Cerebellar cortex (tissue), 1 donor: ENCODE results near the gene NUCKS1.

Source experiments
- DNase-seq: peaks from one replicate; pipeline ENCODE4 v3.0.0-alpha.2; 2015; ENCODE audit warnings: low spot score

The NUCKS1 gene, protein sequence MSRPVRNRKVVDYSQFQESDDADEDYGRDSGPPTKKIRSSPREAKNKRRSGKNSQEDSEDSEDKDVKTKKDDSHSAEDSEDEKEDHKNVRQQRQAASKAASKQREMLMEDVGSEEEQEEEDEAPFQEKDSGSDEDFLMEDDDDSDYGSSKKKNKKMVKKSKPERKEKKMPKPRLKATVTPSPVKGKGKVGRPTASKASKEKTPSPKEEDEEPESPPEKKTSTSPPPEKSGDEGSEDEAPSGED

DNA sequence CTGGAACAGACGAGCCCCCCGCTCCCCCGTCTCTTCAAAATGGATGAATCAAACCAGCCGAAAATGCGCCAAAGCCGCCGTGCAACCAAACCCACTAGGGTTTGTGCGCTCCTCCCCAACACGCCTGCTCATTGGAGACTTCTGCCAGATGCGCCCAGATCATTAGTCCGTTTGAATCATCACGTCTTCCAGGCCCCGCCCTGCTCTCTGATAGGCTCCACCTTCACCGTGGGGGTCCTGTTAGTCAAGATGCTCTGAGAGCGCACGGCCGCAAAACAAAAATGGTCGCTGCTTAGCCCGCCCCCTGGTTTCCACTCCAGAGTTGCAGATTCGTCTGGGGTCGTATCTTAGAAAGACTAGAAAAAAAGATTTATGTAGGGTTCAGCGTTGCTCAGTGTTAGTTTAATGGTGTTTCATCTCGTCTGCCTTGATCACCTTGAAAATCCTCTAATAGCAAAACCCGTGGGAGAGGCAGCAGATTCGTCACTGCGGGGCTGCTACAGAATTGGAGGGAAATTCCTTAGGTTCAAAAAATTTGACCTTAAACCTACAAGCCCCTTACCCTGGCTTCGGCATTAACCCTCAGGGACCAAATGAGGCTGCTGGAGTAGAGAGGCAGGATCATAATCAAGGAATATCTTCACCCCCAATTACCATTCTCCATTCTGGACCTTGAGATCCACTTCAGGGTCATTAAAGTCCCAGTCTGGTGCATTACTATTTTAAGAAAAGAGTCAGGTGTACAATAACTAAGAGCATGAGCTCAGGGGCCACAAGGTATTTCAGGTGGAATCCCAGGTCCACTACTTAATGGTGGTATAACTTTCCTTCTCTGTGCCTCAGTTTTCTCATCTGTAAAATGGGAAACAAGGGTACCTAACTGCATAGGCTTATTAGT, at the start of gene NUCKS1:
NUCKS1 (minus strand) TSS at position 45 of the 898 bp plus-strand sequence. CDS start 209 bp downstream, outside the sequence.
- DNase-seq: peak; percentile 99

DNA sequence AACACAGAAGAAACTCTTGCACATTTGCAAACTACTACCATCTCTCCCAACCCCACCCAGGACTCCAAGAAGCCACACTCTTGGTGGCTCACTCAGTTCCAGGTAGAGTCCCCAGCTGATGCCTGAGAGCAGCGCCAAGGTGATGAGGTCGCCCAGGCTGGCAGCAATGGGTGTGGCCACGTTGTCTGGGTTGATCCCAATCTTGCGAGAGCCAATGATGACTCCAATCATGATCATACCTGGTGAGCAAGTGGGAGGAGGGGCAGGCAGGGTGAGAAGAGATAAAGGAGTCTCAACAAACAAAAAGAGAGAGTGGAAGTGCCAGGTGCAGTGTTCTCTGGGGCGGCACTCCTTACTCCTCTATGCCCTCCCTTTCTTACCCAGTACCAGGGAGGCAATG, 48.6 kb upstream of the NUCKS1 start:
- DNase-seq: no peak

DNA sequence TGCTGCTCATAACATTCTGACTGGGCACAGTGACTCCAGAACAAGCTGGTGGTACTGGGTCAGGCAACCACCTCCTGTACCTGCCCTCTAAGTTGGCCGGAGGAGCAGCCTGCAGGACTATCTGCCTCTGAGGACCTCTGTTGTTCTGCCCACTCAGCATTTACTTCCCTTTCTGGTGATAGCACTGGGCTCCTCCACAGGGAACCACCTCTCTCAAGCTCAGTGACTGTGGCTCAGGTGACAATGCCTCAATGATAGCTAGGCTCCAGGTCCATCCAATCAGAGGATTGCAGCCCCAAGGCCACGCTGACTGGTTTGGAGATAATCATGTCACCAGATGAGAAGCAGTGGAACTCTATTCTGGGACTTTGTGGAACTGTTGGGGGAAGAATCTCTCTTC, 47.2 kb upstream of the NUCKS1 start:
- DNase-seq: no peak

DNA sequence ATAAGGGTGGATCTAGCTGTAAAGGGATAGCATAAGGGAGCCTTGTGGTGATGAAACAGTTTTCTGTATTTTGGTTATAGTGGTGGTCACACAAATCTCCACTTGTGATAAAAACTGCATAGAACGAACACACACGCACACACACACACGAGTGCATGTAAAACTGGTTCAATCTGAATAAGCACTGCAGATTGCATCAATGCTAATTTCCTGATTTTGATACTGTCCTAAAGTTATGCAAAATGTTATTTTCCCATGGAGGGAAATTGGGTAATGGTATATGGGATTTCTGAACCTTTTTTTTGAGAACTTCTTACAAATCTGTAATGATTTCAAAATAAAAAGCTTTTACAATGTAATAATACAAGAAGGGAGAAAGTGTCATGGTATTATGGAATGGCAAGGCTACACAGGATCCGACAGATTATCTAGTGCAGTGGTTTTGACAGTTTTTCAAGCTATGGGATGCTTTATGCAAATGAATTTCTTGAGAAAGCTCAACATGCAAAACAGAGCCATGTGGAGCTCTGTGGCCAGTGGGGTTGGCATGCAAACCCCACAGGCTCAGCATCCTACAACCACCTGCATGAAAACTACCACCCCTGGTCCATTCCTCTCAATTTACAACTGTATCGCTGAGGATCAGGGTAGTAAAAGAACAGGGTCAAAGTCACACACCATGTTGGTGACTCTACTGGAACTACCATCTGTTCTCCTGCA, 44.2 kb upstream of the NUCKS1 start:
- no peak for DNase-seq

DNA sequence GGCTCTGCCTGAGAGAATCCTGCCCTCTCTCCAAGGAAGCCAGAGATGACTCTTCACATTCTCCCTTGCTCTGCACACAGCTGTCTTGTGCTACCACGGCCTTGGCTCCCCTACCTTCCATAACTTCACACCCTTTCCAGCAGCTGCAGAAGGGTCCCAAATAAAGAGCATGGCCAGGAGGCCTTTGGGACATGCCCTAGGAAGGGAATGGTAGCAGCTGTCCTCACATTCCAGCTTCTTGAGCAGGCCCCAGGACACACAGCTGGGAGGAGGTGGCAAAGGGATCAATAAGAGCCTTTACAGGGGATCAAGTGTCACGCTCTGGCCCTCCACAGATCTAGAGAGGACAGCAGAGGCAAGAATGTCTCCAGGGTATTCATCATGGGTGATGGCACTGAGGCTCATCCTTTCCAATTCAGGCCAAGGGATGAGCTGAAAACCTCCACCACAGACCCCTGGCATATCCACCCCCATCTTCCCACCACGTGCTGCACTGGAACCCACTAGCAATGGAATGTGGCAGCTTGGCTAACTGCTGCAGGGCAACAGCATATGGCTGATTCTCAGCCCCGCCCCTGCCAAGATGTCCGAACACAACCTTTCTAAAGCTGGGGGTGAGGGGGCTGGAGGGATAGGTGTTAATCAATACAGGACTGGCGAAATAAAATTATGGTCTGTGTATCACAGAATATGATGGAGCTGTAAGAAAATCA, 43.1 kb upstream of the NUCKS1 start:
- DNase-seq: no peak

DNA sequence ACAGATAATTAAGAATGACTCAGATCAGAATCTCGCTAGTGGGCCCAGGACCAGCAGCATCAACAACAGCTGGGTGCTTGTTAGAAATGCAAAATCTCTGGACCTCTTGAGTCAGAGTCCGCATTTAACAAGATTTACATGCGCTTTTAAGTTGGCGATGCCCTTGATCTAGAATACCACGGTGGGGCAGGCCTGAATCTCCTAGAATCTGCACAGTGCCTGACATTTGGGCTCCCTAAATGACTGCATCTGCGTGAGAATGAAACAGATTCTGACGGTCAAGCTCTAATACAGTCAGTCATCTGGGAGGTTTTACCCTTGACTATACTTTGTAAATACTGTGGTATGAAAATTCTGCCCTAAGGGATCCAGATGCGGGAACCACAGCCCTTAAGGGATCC, 42.5 kb upstream of the NUCKS1 start:
- DNase-seq: no peak

DNA sequence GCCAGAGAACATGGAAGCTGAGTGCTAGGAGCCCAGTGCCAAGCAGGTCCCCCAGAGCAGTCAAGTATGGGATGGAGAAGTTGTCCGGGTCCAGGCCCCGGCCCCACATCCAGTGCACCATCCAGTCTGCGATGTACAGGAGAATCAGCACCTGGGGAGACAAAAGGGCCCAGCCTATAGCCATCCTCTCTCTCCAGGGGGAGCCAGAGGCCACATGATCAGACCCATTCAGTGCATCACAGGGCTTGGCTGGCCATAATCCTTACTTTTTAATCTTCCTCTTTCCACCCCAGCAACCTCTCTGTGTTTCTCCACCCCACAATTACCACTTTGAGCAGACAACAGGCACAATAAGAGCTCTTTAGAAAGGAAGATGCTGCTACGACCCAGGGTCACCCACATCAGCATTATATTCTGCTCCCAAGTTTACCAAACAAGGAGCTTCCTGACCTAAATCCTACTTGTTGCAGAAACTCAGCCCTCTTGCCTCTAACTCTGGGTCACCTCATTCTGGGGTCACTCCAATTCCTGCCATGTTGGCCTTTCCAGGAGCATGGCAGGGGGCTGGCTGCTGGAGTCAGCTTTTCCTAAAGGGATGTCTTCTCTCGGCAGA, 41.7 kb upstream of the NUCKS1 start:
- DNase-seq: peak; percentile 68

DNA sequence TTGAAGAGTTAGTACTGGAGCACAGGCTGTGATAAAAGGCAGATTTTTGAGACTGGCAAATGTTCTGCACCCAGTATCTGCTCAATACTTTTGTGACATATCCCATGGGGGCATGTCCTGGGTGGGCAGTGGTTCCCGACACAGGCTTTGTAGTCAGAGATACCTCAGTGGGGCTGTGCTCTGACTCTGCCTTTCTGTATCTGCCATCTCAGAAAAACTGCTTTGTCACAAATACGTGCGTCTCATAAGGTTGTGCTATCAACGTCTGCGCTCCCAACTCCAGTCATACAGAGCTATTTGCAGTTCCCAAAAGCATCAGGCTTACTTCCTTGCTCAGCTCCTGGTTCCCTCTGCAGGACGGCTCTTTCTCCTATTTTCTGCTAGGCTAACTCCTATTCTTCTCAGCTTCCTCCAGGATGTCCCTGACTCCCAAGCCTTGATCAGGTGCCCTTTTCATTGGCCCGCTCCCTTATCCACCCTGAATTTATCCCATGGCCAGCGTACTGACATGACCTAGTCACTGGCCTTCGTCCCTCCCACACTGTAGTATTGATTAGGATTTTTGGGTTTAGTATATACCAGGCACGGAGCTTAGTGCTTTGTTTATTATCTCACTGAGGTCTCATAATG, 37.4 kb upstream of the NUCKS1 start:
- DNase-seq: no peak

DNA sequence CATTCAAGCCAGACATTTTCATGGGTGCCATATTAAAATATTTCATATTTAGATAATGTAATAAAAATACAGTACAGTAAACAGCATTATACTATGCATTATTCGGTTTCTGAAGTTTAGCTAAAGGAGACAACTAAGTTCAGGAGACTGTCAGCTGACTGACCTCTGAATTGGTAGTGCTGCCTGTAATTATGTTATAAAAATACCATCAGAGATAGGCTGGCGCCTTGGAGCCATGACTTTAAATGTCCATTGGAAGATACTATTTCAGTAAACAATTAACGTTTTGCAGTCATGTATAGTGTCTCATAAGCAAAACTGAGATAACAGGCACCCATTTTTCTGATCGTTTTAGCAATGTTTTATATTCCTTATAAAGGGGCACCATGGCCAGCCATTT, 36.6 kb upstream of the NUCKS1 start:
- DNase-seq: no peak

DNA sequence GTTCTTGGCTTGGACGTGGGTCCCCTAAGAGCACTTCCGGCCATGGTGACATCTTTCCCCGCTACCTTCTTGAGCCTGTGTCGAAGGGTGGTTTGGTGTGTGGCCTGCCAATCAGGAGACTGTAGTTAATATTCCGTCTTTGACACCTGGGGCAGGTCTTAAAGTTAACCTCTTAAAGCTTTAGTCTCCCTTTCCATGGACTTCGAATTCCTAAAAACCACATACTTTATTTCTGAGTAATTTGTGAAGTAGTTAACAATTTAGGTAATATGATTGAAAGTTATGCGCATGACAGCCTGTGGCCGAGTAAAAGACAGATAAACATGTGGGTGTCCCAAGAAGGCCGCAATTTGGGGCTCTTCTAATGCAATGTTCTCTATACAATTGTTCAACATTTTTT, 35.5 kb upstream of the NUCKS1 start:
- no peak for DNase-seq

DNA sequence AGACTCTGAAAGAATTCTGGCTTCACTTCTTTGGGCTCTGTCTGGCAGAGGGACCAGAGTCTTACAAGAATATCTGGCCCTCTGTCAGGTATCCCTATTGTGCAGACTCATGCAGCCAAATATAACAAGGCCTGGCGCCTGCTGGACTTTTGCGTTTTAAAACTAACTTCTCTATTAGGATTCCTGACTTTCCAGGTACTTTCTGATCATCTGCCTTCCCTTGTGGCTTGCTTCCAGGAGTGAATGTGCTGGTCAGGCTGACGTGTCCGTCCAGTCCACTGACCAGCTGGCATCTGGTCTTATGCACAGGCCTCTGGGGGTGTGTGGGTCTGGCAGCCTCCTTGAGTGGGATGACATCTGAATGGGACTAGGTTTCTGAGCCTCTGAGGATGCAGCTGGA, 33.9 kb upstream of the NUCKS1 start:
- DNase-seq: peak; percentile 48

DNA sequence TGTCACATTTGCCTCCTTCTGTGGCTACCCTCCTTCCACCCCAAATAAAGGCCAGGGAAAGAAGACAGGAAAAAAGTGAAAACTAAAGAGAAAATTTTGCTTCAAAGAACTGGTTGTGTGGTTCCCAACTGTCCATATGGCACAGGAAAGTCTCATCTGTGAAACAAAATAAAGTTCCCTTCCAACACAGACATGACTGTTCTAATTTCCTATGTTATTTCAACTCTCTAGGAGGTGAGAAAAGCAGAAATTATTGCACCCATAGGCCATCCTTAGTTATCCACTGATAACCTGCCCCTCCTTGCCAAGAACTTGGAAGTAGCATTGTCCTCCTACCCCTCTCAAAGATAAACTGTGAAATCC, 33.4 kb upstream of the NUCKS1 start:
- no peak for DNase-seq

DNA sequence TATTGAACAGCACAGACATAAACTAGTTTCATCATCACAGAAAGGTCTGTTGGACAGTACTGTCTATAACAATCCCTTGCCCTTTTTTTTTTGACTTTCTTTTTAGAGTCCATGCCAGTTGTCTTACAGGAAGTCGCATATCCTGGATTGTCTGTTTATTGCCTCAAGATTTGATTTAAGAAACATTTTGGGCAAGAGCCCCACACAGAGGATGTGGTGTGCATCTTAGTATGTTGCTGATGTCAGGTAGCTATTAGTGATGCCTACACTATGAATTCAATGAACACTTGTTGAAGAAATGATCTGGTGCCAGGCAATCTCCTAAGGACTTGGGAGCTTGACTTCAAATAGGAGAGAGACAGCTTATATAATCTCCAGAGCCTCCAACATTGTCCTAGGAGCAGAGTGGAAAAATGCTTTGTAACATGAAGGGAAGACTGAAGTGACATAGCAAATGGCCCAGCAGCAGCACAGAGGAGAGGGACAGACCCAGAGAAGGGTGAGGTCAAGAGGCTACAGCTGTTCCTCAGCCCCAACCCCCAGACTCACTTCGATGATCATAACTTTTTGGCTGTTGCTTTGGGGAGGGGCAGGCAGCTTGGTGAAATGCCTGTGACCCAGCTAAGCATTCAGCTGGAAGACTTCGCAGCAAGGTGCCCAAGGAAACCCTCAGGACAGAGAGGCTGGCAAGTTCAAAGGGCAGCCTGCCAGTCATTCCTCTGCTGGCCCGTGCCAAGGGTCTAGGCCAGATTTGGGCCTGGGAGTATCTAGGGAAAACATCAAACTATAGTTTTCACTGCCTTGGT, 32.8 kb upstream of the NUCKS1 start:
- DNase-seq: peak; percentile 82

DNA sequence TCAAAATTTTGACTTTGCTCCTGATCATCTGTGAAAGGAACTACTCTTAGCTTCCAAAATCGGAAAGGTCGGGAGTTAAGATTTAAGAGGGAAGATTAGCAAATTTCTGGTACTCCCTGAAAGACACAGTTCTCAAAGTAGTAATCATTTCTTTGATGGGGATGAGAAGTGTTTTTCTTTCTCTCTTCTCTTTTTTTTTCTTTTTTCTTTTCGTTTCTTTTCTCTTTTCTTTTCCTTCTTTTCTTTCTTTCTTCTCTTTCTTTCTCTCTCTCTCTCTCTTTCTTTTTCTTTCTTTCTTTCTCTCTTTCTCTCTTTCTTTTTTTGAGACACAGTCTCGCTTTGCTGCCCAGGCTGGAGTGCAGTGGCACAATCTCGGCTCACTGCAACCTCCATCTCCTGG, 30.4 kb upstream of the NUCKS1 start:
- DNase-seq: no peak

DNA sequence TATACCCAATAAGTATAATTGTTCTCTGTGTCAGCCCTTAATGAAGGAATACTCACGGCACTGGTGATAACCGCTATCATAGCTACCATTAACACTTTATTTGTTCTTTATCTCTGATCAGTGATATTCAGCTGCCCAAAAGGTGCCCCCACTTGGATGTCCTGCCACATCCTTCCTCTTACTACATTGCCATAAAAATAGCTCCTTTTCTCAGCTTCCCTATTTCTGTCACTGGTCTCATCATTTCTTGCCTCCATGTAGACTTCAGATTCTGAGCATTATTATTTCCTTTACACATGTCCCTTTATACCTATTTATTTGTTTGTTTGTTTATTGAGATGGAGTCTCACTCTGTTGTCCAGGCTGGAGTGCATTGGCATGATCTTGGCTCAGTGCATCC, 28.0 kb upstream of the NUCKS1 start:
- no peak for DNase-seq

DNA sequence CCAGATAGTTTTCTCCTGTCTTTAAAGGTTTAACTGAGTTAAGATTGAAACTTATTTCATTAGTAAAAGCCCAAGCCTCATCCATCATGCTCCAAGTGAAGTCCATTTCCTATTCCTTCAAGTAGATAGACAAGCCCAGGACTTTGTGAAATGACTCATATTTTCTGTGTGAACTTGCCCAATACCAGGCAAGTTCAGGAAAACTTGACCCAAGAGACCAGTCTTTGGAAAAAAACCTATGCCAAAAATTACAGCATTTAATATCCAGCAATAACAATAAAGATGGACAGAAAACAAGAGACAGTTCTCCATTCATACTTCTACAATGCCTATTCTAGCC, 25.7 kb upstream of the NUCKS1 start:
- DNase-seq: no peak

DNA sequence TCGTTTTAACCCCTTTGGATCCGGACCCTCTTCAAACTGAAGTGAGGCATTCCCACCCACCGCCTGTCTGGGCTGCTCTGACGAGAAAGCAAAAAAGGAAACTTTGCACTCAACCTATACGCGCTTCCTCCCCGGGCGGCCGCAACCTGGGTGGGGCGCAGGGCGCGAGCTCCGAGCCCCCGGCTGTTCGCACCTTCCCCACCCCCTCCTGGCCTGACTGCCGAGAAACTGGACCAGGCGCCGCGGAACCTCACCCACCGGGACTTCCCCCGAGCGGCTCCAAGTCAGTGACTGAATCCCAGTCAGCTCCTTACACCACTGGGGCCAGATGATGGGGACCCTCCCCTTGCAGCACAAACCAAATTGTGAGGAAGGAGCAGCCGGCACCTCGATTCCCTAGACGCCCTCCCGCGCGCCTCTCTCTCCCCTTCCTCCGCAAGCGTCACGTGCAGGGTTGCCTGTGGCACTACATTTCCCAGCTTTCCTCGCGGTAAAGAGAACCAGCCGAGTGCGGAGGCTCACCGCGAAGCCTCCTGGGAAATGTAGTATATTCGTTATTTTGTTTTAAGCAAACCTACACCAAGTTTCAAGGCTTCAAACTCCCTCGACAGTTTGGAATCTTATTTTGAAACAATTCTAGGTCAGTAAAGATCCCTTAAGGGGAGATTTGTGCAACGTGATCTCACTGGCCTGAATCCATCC, 25.2 kb upstream of the NUCKS1 start, which contains the start of gene RAB29:
RAB29 (minus strand) TSS at position 468 of the 702 bp plus-strand sequence. CDS start 526 bp downstream, outside the sequence.
- DNase-seq: peak; percentile 92

DNA sequence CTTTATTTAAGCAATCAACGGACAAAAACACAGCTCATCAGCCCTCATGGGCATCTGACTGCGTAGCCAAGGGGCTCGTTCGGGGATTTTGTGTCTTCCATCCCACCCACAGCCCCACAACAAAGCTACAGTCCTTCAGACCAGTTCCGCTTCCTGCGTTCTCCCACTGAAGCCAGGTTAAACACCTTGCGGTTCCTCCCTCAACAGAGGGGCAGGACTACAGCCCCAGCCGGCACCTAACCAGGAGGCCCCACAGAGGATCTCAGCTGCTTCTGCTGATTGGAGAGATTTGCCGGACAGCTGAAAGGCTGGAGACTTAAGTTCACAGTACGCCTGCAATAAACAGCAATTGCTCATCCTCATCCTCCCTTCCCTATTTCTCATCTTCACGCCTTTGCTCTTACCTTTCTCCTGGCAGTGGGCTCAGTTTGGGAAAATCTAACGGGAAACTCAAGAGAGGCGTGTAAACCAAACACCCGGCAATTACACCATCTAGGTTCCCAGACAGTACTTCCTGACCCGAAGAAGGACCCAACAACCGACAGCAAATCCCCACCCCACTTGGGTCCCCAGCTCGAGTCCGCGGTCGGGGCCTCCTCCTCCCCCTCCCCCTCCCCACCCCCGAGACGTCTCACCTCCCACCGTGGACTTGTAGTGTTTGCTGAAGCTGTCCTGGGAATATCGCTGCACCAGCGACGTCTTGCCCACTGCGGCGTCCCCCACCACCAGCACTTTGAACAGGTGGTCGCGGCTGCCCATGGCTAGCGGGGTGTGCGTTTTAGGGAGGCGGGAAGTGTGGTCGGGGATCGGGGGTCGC, 24.4 kb upstream of the NUCKS1 start:
- DNase-seq: peak; percentile 20

DNA sequence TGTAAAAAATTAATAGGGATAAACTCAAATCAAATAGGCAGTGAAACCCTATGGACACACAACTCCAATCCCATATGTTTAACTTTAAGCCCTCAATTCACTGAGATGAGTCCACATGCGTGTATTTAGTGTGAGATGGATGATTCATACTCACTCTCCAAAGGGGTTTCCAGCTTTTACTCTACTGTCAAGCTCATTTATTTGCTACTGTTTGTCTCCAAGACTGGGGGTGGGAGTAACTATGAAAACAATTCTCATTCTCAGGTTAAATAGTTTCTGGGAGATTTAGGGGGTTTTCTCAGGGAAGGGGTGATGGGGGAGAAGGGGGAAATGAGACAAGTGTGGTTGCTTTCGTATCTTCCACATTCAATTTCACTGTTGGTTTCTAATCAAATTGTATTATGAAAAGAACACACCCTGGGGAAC, 22.6 kb upstream of the NUCKS1 start:
- no peak for DNase-seq
